PC-9 (cell line): ENCODE data around the gene EXOC2.

Experiments
- CTCF ChIP-seq: fragments of 200-600 bp; sonication (generic); conservative IDR thresholded peaks from 2 replicates; pipeline ENCODE4 v1.6.1; 2017; ENCODE audit warnings: mixed run types, antibody characterized with exemption, mild to moderate bottlenecking, moderate library complexity
- EZH2 ChIP-seq: fragments of 200-600 bp; sonication (generic); IDR thresholded peaks from 2 replicates; pipeline ENCODE4 v1.8.0; 2017; ENCODE audit warnings: antibody characterized with exemption, low read depth

GRCh38 chr6:494394-494793 lies 198.5 kb downstream of the EXOC2 start:
- TF ChIP-seq CTCF (no peak), EZH2 (no peak)
